CD1c-positive myeloid dendritic cell (primary cell): ENCODE measurements around the gene PPM1N.

Experiments
- DNase-seq: peaks from one replicate; pipeline ENCODE4 v3.0.0-alpha.2; 2016; ENCODE audit errors: extremely low spot score

The PPM1N gene

DNA sequence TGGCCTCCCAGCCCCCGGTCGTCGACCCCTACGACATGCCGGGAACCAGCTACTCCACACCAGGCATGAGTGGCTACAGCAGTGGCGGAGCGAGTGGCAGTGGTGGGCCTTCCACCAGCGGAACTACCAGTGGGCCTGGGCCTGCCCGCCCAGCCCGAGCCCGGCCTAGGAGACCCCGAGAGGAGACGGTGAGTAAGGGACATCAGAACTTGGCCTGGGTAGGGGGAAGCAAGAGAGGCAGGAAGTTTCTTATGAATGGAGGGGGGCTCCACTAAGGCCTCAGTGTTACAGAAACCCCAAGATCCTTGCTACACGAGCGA lies 27.5 kb upstream of the PPM1N start:
- no peak for DNase-seq

DNA sequence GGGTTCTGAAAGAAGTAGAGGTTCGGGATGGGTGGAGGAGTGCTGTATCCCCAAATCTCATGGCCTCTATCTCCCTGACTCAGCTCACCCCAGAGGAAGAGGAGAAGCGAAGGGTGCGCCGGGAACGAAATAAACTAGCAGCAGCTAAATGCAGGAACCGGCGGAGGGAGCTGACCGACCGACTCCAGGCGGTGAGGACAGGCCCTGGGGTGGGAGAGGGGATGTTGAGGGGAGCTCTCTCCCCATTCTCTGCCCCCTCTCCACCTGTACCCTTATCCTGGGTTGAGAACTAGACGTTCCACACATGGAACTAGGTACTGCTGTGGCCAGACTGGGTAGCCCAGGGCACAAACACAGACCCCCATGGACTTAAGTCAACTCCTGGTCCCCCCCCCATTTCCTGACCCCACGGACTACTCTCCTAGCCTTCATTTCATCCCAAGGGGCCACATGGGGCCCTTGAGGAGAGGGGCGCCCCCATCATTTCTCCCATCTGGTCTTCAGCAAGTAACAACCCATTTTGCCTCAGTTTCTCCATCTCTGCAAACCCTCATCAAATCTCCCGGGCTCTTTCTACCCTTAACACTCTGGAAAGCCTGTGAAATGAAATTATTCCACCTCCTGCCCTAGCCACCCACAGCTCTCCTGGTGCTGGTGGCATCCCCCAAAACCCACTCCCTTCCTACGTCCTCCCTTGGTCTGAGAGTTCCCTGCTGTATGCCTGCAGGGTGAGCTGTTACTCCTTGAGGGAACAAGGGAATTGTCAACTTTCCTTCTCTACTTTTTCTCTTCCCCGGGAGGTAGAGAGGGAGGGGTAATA lies 26.9 kb upstream of the PPM1N start:
- DNase-seq, result no peak

DNA sequence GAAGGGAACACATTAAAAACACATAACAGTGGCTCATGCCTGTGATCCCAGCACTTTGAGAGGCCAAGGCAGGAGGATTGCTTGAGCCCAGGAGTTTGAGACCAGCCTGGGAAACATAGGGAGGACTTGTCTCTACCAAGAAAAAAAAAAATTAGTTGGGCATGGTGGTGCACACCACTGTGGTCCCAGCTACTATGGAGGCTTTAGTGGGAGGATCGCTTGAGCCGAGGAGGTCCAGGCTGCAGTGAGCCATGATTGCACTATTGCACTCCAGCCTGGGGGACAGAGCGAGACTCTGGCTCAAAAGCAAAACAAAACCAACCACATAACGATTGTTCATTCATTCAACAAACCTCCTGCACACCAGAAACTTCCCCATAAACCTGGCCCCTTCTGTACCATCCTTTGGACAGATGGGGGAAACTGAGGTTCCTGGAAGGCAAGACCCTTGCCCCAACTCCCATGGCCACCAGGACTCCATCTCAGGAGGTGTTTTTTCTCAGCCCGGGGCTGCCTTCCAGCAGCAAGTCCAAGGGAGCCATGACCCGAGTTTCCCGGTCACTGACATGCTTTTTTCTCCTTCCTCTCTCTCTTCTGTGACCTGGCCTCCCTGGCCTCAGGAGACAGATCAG lies 26.2 kb upstream of the PPM1N start:
- peak; percentile 64 for DNase-seq

- no peak for DNase-seq
These were observed 25.5 kb upstream of the PPM1N start for GRCh38 chr19:45472563-45473366.

- DNase-seq, result peak; percentile 55
These were observed 24.9 kb upstream of the PPM1N start for GRCh38 chr19:45473367-45473681.

GRCh38 chr19:45473682-45474605 lies 24.3 kb upstream of the PPM1N start:
- peak; percentile 57 for DNase-seq

GRCh38 chr19:45474606-45475521 lies 23.4 kb upstream of the PPM1N start:
- peak; percentile 60 for DNase-seq

DNA sequence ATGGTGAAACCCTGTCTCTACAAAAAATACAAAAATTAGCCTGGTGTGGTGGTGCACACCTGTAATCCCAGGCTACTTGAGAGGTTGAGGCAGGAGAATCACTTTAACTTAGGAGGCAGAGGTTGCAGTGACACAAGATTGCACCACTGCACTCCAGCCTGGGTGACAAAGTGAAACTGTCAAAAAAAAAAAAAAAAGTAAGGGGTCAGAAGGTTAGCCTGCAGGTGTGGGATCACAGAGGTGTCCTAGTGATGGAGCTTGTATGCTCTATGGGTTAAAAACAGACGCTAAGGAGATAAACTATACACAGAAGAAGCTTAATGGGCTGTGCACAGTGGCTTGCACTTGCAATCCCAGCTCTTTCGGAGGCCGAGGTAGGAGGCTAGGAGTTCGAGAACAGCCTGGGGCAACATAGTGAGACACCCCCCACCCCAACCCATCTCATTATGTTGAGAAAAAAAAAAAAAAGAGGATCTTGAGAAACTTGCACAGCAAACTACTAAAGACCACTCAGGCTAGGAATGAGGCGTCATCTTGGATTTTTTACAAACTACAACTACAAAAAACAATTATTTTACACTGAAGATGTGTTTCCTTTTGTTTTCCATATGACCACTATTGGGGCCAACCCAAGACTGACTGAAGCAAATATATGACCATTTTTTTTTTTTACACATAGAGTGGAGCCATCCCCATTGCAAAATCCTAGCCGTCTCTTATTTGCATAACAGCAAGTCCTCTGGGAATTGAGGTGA lies 22.5 kb upstream of the PPM1N start:
- DNase-seq, result peak; percentile 62

DNA sequence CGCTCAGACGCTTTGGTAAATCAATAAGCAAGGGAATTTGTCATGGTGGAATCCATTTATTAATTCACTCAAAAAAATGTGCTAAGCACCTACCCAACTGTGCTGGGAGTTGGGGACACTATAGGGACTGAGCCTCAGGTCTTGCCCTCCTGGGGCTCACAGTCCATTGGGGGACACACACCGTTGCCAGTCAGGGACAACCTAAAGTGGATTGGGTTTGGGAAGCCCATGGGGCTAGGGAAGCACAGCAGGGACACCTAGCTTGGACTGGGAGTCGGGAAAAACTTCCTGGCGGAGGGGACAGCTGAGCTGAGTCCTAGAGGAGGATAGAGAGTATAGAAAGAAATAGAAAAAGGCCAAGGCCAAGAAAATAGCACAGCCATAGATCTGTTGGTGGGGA lies 21.9 kb upstream of the PPM1N start:
- DNase-seq, result peak; percentile 48

- DNase-seq, result no peak
These were observed 21.1 kb upstream of the PPM1N start for GRCh38 chr19:45477186-45477585.

DNA sequence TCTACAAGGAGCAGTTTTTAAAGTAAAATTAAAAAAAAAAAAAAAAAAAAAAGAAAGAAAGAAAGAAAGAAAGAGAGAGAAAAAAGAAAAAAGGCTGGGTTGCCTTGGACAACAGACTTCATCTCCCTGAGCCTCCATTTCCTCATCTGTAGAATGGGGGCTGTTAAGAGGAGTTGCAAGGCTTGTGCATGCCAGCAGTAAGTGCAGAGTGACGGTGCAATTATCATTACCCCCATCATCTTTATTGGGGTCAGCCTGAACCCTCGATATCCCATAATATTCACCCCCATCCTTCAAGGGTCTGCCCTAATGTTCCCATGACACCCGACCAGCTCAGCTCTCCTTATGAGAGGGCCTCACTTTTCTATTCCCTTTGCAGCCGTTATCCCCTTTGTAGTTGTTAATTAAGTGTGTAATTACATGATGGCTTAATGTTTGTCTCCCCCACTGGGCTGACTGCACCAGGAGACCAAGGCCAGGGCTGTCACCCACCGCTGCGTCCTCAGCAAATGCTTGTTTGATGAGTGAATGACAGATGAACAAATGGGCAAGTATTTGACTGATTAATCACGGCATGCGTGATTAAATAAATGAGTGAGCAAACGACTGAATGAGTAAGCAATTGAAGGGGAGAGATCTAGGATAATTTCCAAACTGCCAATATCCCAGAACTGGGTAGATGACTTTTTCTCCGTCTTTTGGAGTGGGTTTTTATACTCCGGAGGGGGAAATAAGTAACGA lies 20.4 kb upstream of the PPM1N start:
- no peak for DNase-seq

- DNase-seq, result peak; percentile 96
These were observed 19.6 kb upstream of the PPM1N start for GRCh38 chr19:45478454-45479238.

DNA sequence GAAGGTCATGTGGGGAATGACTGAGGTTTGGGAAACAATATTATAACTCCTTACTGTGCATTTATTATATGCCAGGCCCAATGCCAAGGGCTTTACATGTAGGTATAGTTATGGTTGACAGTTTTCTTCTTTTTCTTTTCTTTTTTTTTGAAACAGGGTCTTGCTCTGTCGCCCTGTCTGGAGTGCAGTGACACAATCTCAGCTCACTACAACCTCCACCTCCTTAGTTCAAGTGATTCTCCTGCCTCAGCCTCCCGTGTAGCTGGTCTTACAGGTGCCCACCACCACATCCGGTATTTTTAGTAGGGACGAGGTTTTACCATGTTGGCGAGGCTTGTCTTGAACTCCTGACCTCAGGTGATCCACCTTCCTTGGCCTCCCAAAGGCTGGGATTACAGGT lies 15.2 kb upstream of the PPM1N start:
- DNase-seq, result no peak

DNA sequence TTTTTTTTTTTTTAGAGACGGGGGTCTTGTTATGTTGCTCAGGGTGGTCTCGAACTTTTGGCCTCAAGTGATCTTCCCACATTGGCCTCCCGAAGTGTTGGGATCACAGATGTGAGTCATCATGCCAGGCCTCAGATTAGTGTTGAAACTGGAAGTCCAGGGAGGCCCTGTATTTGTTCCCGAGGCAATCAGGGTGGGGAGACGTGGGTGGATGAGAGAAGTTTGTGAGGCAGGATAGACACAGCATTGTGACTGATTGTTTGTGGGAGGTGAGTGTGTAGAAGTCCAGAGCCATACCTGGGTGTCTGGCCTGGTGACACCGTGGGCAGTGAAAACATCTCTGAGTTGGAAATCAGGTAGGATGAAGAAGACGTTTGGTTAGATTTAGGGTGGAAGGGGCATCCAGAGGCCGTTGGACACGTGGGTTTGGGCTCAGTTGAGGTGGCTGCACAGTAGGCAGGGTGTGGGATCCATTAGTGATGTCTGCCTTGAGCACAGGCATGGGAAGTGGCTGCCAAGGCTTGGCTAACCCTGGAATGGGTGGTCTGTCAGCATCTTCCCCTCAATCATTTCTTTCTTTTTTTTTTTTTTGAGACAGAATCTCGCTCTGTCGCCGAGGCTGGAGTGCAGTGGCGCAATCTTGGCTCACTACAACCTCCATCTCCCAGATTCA lies 13.8 kb upstream of the PPM1N start:
- DNase-seq, result peak; percentile 61

GRCh38 chr19:45485305-45486077 lies 12.8 kb upstream of the PPM1N start:
- peak; percentile 98 for DNase-seq

- no peak for DNase-seq
These were observed 9.5 kb upstream of the PPM1N start for GRCh38 chr19:45488708-45489107.

DNA sequence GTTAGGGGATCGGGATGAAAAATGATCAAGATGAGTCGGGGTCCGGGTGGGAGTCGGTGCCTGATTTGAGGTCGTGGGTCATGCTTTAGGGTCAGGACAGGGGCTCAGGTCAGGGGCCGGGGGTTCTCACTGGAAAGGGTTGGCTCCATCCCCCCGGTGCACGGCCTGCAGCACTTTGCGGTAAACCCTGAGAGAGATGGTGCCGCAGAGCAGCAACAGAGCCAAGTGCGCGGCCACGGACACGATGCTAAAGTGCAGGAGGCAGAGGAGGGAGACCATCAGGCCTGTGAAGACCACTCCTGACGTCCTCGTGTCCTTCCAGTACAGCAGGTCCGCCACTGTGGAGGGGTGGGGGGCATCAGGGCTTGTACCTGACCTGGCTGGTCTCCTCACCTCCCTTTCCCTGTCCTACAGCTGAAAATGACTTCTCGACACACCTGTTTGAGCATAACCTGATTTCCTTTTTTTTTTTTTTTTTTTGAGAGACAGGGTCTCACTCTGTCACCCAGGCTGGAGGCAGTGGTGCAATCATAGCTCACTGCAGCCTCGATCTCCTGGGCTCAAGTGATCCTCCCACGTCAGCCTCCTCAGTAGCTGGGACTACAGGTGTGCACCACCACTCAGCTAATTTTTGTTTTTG lies 8.9 kb upstream of the PPM1N start:
- no peak for DNase-seq
